HG03558 (cell line): ENCODE measurements around the gene PRKN.
"Not testable (repeated sequence)": the region's sequence is repeated elsewhere in the genome, so short reads cannot be mapped to it uniquely, and the experiment has no call there.

ENCODE experiments used
- ATAC-seq: cut with Tn5 transposase; IDR thresholded peaks from one replicate; pipeline ENCODE4 v1.9.1; 2021; ENCODE audit warnings: moderate number of reproducible peaks; ENCODE audit not compliant: unreplicated experiment; ENCODE audit errors: extremely low read depth

PRKN gene

DNA sequence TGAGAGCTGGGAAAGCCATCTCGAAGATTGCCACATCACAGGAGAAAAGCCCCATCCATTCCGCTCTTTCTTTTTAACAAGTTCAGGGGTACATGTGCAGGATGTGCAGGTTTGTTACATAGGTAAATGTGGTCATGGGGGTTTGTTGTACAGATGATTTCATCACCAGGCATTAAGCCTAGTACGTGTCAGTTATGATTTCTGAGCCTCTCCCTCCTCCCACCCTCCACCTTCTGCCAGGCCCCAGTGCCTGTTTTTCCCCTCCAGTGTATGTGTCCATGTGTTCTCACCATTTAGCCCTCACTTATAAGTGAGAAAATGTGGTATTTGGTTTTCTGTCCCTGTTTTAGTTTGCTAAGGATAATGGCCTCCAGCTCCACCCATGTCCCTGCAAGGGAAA lies 887.2 kb downstream of the PRKN start:
- ATAC-seq: no peak

DNA sequence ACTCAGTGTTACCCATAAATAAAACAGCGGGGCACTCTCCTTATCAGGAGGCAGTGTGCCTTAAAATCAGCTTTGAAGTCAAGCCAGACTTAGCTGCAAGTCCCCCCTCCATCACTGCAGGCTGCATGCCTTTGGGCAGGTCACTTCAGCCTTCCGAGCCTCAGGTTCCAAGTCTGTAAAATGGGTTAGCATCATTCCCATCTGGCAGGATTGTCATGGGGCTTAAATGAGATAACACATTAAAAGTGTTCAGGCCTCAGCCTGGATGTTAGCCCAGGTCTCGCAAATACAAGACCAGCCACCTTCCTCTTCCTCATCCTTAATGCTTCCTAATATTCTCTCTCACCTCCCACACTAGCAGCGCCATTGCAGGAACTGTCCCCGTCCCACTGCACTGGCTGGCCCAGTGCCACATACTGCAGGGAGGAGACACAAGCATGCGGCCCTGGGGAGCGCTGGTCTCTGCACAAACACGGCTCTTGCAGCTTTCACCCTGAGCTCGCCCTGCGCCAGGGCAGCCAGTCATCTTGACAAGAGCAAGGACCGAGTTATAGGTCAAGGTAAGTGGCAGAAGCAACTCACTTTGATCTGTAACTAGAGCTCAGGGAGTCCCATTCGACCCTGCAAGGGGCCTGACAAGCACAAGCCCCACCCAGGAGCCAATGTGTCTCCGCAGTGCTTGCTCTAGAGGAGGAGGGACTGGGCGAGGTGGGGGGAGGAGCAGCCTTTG lies 889.1 kb downstream of the PRKN start:
- no peak for ATAC-seq

DNA sequence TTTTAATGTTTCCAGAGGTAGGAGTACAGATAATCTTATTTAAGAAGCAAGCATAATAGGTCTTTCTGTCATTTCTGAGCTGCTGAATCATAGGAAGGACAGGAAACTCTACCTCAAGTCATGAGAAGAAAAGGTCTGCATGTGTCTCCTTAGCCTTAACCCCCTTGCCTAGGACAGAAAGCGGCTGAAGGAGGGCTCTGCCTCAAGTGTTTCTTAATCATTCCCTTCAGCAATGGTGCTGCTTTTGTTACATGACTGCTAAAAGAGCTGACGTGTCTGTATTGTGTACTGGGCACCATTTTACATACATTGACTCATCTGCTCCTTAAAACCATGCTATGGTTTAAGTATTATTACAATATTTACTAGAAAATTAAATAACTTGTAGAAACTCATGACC lies 889.7 kb downstream of the PRKN start:
- no peak for ATAC-seq

DNA sequence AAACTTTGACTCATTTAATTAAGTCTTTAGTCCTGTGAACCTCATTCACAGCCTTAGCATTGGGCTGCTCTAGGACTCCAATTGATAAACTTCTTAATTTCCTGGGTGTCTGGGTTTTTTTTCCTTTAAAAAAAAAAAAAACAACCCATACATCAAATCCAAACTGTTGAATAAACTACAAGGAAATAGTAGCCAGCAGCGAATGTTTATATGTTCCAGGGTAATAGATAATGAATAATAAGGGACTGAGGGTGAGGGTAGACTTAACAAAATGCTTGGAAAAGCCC lies 890.2 kb downstream of the PRKN start:
- ATAC-seq: no peak

DNA sequence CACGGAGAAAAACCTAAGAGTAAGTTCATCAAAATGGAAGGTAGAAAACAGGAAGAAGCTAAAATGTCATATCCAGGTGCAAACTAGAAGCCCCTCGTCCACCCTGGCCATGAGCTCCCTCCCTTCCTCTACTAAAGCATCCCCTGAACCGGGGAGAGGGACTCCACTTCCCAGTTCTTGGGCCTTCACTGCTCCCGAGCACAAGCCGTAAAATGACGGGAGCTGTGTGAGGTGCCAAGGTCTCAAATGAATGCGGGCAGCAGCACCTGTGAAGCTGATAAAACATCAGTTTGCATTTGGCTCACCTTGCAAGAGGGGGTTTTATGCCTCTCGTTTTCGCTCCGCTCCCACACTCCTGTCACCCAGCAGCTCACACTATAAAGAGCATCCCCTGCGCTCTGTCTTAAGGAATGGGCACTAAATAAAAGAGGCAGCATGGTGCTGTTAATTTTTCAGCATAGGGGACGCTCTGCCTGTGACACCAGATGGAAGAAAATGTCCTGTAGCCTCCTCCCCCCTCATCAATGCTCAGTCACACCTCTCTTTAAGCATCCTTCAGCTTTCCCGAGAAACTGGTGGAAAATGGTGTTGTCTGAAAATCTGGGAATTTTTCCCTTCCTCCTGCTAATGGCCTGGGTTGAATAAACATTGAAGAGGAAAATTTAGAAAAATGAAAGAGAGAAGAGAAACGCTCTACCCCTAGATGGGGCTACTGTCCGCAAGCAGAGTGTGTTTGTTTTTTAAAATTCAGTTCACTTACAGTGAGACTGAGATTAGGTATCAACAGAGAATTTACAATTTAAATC lies 890.7 kb downstream of the PRKN start:
- no peak for ATAC-seq

DNA sequence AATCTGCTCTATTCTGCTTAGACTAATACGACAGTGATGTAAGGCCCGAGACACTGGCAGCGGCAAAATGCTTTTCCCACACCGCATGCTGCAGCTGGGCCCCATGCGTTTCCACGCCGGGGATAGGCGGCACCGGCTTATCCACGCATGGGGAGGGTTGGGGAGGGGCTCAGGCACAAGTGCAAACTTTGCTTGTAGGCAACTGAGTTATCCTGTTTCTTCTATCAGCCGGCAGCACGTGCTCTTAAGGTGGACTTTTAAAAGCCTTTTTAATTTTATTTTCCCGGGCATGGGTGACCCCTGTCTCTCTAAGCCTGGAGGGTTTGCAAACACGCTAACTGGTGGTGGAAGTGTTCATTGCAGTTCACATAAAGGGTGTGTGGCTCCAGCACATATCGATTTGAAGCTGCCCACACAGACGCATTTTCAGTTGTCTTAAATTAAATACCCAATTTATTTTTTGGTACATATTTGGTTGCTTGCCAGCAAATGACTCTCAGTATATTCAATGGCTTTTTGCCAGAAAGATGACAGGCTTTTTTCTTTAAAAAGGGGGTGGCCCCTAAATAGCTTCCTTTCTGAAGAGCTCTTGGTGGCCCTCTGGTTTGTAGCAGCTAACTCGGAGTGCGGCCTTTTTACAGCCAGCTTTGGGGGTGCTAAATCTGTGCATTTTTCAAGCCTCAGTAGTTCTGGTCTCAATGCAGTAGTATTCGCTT lies 891.9 kb downstream of the PRKN start:
- no peak for ATAC-seq

DNA sequence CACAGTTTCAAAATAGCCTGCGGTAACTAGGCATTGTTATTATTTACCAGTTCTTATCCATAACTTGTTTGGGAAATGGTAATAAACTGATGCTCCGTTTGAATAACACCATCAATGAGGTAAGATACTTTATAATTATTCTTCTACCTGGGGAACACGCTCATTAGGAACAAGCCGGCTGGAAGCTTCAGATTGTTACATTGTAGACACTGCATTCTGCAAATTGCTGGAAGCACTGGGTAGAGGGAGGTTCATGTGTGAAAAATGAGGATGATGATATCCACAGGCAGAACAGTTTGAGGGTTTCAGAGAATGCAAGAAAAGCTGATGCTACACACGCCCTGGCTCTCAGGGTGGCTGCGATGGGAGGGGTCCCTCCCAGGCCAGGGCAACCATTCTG lies 893.1 kb downstream of the PRKN start:
- ATAC-seq: no peak

DNA sequence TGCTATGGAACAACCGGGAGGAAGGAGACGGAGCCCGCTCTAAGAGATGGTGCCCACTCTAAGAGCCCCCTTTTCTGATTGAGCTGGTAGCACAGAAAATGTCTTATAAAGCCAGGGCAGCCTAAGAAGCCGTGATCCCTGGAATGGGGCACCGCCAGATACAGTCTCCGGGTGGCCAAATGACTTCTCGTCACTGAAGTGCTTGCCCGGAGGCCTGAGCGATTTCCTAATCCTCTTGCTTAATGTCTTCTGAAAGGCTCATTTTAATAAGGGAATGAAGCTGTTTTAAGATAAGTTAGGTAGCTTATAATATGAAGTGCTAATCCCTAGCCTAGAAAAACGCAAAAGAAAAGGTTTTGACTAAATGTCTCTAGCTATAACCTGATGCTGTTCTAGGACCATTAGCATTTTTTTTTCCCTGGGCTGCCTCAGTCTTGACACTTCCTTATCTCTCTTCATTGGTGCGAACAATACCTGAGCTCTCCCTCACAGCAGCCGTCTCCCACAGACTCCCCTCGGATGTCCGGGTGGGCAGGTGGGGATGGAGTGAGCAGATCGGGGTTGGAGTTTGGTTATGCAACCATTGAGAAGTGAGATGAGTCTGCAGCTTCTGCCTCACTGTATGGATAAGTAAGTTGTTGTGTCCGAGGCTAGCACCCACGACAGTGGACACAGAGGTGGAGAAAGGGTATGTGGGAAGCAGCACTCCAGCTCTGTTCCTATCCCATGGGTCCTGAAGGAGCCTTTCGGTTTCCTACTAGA lies 894.3 kb downstream of the PRKN start:
- ATAC-seq: no peak

DNA sequence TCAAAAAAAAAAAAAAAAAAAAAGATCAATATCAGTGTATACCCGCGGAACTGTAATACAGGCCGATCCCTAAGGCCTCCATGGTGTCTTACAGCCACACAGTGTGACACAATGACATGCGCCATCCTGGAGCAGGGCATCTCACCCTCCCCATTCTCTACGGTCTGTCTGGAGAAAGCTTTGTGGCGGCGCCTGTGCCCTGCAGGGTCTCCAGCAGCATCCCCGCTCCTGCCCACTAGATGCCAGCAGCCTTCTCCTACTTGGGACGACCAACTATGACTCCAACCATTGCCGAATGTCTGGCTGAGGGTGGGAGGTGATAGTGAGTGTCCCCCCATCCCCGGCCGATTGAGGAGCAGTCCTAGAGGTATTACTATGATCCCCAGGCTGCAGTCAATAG lies 894.9 kb downstream of the PRKN start:
- no peak for ATAC-seq

DNA sequence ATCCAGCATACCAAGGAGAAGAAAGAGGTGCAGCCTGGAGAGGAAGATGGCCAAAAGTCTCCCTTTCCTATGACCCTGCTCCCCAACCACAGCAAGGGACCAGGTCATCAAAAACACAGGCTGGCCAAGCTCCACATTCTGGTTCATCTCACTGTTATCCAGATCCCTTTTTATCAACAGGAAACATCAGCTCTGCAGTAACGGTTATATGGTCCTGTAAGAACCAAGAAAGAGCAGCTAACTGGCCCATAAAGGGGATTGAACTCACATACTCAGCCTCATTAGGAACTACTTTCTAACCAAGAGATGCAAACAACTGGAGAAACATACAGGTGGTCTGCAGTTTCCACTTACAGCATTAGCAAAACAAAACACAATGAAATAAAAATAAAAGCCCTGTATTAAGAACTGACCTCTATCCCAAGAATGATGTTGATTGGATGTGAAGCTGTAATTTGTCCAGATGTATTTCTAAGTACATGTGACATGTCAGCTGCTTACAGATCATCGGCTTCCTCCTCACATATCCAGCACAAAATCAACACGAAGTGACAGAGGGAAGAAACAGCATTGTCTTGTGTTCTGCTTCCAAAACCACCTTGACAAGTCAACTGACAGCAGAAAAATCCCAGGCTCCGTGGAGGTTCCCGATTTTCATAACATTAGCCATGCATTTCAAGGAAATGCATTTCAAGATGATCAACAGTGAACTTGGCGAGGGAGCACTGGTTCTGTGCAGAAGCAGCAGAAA lies 896.5 kb downstream of the PRKN start:
- ATAC-seq: no peak

DNA sequence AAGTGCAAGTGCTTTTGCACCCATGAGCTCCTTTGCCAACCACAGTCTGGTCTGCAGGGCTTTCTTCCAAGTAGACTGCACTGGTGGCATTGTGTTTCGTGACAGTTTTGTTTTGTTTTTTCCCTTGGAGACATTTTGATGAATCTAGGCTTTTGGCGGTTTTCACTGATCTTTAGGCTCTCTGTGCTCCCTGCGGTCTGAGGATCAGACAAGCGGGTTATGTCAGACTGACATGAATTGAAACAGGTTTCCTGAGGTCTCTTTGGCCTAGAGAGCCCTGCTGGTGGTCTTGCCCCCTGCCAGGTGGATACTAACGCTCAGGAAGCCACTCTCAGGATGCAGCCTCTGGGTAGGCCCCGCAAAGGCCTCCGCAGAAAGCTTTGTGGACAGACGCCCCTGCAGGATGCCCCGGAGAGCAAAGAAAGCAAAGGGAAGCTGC lies 898.3 kb downstream of the PRKN start:
- no peak for ATAC-seq

DNA sequence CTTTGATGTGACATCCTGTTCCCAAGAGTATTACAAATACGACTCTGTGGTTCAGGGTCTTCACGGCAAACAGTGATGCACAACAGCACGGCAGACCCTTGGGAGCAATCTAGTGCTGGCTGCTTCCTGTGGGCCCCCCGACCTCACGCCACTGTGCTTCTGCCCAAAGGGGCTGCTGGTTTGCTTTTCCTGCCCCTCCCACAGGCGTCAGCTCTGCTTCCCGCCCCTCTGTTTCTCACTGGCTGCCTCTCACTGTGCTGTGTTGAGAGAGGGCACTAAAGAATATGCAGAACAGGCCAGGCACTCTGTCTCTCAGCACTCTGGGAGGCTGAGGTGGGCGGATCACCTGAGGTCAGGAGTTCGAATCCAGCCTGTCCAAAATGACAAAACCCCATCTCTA lies 899.2 kb downstream of the PRKN start:
- no peak for ATAC-seq

DNA sequence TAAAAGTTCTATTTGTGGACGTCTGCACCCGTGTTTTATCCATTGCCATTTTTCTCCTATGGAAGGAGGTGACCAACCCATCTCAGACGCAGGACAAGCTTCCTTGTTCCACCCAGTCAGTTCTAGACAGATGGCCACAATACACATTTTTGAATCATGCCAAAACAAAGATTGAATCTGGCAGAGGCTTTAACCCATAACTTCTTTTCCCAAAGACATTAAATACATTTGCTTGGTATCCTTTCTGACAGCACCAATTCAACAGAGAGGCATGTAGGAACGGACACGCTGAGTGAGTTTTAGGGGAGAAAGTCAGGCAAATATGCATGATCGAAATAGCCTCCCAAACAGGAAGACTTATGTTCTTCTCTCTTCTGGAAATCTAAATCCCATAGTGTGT lies 901.1 kb downstream of the PRKN start:
- ATAC-seq: no peak

DNA sequence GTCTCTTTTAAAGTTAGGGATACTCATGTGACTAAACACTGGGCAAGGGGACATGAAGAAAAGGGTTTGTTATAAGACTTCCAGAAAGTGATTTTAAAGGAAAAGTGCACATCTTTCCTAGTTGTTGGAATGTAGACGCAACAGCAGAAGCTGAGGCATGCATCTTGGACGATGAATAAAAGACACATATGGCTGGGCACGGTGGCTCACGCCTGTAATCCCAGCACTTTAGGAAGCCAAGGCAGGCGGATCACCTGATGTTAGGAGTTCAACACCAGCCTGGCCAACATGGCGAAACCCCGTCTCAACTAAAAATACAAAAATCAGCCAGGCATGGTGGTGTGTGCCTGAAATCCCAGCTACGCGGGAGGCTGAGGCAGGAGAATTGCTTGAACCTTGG lies 905.4 kb downstream of the PRKN start:
- not testable (repeated sequence) for ATAC-seq

DNA sequence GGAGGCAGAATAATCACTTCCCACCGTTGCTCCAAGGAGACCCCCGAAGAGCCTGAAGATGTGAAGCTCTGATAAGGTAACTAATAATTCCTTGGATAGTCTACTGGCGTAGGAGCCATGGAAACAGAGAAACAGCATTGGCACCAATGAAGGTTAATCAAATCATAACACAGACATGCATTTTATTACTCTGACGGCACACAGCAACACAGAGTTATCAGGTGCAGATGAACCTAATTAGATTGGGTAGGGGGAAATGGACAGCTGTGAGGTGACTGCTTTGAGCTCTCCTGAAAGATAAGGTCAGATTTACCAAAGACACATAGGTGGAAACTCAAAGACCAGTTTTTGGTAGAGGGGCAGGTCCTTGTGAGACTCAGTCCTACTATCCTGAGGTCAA lies 909.7 kb downstream of the PRKN start:
- no peak for ATAC-seq

DNA sequence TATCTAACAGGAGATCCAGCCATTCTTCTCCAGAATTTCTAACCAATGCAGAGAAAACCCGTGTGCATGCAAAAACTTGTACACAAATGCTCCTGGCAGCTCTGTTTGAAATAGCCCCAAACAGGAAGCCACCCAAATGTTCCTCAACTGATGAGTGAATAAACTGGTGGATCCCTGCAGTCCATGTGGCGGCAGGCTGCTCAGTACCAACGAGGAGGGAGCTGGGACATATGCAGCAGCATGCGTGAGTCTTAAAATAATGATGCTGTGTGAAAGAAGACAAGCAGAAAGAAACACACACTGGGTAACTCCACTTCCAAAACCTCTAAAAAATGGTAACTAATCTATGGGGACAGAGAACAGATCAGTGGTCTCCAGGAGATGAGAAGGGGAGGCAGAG lies 911.6 kb downstream of the PRKN start:
- ATAC-seq: no peak

DNA sequence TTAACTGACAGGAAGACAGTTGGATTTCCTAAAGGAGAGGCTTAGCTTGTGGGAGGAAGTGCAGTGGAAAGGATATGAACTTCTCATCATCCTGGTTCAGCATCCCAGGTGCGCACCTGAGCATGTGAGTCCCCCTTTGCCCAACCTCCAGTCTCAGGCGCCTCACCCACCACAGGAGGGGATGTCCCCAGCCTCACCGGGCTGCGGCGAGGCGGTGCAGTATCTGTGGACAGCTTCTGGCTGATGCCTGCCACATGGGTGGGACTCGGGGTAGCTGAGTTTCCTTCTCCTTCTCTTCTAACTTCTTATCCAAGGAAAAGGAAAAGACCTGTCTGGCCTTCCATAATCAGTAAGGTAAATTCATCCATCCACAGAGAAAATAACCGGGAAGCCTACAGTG lies 914.4 kb downstream of the PRKN start:
- ATAC-seq: no peak

DNA sequence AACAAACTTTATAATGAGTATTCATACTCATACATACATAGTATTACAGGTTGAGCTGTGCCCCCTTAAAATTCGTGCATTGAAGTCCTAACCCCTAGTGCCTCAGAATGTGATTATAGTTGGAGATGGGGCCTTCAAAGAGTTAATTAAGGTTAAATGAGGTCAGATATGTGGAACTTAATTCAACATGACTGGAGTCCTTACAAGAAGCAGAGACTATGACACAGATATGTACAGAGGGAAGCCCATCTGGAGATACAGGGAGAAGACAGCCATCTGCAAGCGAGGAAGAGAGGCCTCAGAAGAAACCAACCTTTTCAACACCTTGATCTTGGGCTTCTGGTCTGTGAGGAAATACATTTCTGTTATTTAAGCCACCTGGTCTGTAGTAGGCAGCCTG lies 917.6 kb downstream of the PRKN start:
- ATAC-seq: no peak

DNA sequence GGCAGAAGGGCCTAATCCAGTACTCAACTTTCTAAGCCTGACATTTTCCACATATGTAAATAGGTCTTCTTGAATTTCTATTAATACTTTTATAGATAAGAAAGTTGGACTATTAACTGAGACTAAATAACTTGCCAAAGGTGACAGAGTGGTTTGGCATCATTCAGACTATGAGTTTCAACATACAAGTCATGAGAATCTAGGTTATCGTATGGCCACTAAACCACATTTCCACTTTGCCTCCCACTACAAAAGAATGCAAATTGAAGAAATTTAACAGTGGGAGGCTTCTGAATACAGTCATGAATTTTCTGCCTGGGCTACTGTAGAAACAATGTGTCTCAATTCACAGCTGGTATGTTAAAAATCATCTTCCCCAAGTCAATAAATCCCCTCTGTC lies 922.7 kb downstream of the PRKN start:
- ATAC-seq: no peak

DNA sequence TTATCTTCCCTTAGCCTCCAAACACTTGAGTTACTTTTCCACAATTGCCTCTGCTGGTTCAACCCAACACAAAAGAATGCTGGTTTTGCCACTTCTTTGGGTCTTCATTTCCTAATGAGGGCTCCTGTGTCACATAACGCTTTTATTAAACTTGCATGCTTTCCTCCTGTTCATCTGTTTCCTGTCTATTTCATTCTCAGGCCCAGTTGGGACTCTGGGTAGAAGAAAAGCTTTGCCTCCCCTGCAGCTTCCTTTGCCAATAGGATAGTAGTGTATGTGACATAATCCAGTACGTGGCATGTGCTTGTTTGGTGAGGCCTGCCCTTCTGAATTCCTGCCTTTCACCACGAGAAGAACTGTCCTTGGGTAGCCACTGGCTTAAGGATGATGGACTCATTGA lies 924.4 kb downstream of the PRKN start:
- ATAC-seq: no peak
